ENCODE measurements around the gene GALNT13.

The GALNT13 gene

DNA sequence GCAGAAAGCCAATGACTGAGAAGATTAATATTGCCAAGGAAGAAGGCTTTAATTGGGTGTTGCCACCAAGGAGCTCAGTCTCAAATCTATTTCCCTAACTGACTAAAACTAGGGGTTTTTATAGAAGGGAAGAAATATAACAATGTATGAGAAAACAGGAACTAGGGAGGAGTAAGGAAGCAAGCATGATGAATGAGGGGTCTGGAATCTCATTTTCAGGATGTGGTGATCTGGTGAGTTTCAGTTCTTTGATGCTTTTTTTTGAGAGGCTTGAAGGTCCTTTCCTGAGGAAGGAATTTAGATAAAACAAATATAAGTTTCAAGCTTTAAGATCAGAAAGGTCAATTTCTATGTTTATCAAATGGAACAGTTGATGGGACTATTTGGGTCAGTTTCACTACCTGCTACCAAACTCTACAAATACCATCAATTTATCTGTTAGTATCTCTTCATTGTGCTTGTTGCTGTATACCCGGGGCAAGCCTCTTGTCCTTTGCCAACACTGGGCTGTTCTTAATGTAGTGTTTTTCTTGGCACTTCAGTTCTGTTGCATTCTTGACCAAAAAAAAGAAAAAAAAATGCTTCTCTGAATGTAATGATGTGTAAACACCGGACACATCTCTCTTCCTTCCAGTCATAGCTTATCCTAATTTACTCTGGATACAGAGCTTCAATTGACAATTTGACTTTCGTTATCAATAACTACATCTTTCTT, 357.0 kb downstream of the GALNT13 start:
- H3K36me3 ChIP-seq (ENCODE audit: insufficient read depth, low read length) = no peaks in the 10 kb centered on the region
- H3K9ac ChIP-seq (ENCODE audit: low read depth, low read length, poor library complexity, severe bottlenecking) = no peak overlapping the region
- H3K79me2 ChIP-seq (ENCODE audit: insufficient read depth, low read length) = no peaks in the 10 kb centered on the region
- no peaks in the 10 kb centered on the region for H3K4me1 ChIP-seq (ENCODE audit: insufficient read depth, low read length, poor library complexity, severe bottlenecking)
- H3K4me2 ChIP-seq (ENCODE audit: low read depth, low read length, poor library complexity, severe bottlenecking) = no peak overlapping the region
- H3K9me2 ChIP-seq (replicated peaks; ENCODE audit: low read depth, low read length) = no peaks in the 10 kb centered on the region
- TF ChIP-seq, protein P1, sequence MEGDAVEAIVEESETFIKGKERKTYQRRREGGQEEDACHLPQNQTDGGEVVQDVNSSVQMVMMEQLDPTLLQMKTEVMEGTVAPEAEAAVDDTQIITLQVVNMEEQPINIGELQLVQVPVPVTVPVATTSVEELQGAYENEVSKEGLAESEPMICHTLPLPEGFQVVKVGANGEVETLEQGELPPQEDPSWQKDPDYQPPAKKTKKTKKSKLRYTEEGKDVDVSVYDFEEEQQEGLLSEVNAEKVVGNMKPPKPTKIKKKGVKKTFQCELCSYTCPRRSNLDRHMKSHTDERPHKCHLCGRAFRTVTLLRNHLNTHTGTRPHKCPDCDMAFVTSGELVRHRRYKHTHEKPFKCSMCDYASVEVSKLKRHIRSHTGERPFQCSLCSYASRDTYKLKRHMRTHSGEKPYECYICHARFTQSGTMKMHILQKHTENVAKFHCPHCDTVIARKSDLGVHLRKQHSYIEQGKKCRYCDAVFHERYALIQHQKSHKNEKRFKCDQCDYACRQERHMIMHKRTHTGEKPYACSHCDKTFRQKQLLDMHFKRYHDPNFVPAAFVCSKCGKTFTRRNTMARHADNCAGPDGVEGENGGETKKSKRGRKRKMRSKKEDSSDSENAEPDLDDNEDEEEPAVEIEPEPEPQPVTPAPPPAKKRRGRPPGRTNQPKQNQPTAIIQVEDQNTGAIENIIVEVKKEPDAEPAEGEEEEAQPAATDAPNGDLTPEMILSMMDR (conservative IDR thresholded peaks at IDR 0.05; ENCODE audit: low read length) = no peak
- no peak for TF ChIP-seq EZH2phosphoT487 (IDR thresholded peaks at IDR 0.05; ENCODE audit: borderline replicate concordance)
- H3K9me3 ChIP-seq (ENCODE audit: insufficient read depth, low read depth, low read length) = no peaks in the 10 kb centered on the region
- H3K27me3 ChIP-seq (ENCODE audit: insufficient read depth, low read length, poor library complexity, severe bottlenecking) = no peaks in the 10 kb centered on the region
- no peaks in the 10 kb centered on the region for H3F3A ChIP-seq (ENCODE audit: low read depth)
- no peak overlapping the region for H2AFZ ChIP-seq (ENCODE audit: low read length)
- no peaks in the 10 kb centered on the region for H4K20me1 ChIP-seq (ENCODE audit: insufficient read depth, low read length, poor library complexity, severe bottlenecking)
- no peak overlapping the region for H3K4me3 ChIP-seq (ENCODE audit: low read length, poor library complexity, severe bottlenecking)

DNA sequence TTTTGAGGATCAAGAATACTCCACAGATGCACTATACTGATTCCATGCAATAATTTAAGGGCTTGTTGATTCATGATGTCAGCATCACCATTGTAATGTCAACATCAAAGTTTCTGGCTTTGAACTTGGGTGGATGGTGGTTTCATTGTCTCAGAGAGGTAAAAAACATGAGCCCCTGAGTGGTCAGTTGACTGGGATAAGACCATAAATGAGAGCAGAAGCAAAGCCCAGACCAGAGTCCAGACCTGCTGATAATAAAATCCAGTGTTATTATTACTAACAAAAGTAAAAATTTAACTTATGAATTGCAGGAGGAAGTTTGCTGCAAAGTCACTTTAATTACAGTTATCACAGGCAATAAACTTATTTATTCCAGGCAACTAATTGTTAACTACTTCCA, 358.2 kb downstream of the GALNT13 start:
- H3K4me3 ChIP-seq (ENCODE audit: low read length, poor library complexity, severe bottlenecking) = no peak overlapping the region
- no peaks in the 10 kb centered on the region for H3K9me2 ChIP-seq (replicated peaks; ENCODE audit: low read depth, low read length)
- no peak overlapping the region for H2AFZ ChIP-seq (ENCODE audit: low read length)
- no peak overlapping the region for H3K9ac ChIP-seq (ENCODE audit: low read depth, low read length, poor library complexity, severe bottlenecking)
- no peaks in the 10 kb centered on the region for H3K27me3 ChIP-seq (ENCODE audit: insufficient read depth, low read length, poor library complexity, severe bottlenecking)
- H3K4me2 ChIP-seq (ENCODE audit: low read depth, low read length, poor library complexity, severe bottlenecking) = no peak overlapping the region
- no peaks in the 10 kb centered on the region for H3K9me3 ChIP-seq (ENCODE audit: insufficient read depth, low read depth, low read length)
- no peak for TF ChIP-seq EZH2phosphoT487 (IDR thresholded peaks at IDR 0.05; ENCODE audit: borderline replicate concordance)
- TF ChIP-seq, protein P1 (conservative IDR thresholded peaks at IDR 0.05; ENCODE audit: low read length) = no peak
- H4K20me1 ChIP-seq (ENCODE audit: insufficient read depth, low read length, poor library complexity, severe bottlenecking) = no peaks in the 10 kb centered on the region
- H3K4me1 ChIP-seq (ENCODE audit: insufficient read depth, low read length, poor library complexity, severe bottlenecking) = no peaks in the 10 kb centered on the region
- H3K36me3 ChIP-seq (ENCODE audit: insufficient read depth, low read length) = no peaks in the 10 kb centered on the region
- H3K79me2 ChIP-seq (ENCODE audit: insufficient read depth, low read length) = no peaks in the 10 kb centered on the region
- no peaks in the 10 kb centered on the region for H3F3A ChIP-seq (ENCODE audit: low read depth)

DNA sequence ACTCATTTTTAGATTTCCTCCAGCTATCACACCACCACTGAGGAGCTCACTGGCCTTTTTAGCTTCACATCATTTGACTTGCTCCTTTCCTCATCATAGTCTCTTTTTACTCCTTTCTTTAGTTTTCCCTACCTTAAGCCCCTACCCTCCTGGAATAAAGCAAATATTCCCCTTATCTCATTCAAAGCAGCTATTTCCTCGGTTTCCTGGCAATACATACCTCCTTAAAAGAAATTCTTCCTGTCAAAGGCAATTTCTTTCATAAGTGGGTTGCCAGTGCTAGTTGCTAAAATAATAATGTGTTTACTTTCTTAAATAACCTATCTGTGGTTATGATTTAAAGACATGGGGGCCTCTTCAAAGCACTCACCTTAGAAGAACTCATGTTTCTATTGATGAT, 359.3 kb downstream of the GALNT13 start:
- H4K20me1 ChIP-seq (ENCODE audit: insufficient read depth, low read length, poor library complexity, severe bottlenecking) = no peaks in the 10 kb centered on the region
- H2AFZ ChIP-seq (ENCODE audit: low read length) = no peak overlapping the region
- H3F3A ChIP-seq (ENCODE audit: low read depth) = no peaks in the 10 kb centered on the region
- no peaks in the 10 kb centered on the region for H3K9me3 ChIP-seq (ENCODE audit: insufficient read depth, low read depth, low read length)
- no peaks in the 10 kb centered on the region for H3K9me2 ChIP-seq (replicated peaks; ENCODE audit: low read depth, low read length)
- H3K9ac ChIP-seq (ENCODE audit: low read depth, low read length, poor library complexity, severe bottlenecking) = no peak overlapping the region
- H3K36me3 ChIP-seq (ENCODE audit: insufficient read depth, low read length) = no peaks in the 10 kb centered on the region
- H3K4me1 ChIP-seq (ENCODE audit: insufficient read depth, low read length, poor library complexity, severe bottlenecking) = no peaks in the 10 kb centered on the region
- no peak for TF ChIP-seq EZH2phosphoT487 (IDR thresholded peaks at IDR 0.05; ENCODE audit: borderline replicate concordance)
- TF ChIP-seq, protein P1 (conservative IDR thresholded peaks at IDR 0.05; ENCODE audit: low read length) = no peak
- H3K79me2 ChIP-seq (ENCODE audit: insufficient read depth, low read length) = no peaks in the 10 kb centered on the region
- H3K4me2 ChIP-seq (ENCODE audit: low read depth, low read length, poor library complexity, severe bottlenecking) = no peak overlapping the region
- H3K27me3 ChIP-seq (ENCODE audit: insufficient read depth, low read length, poor library complexity, severe bottlenecking) = no peaks in the 10 kb centered on the region
- H3K4me3 ChIP-seq (ENCODE audit: low read length, poor library complexity, severe bottlenecking) = no peak overlapping the region
